Measurements from ENCODE around the gene FBXL7. TPM values are rescaled to one million over a fixed set of nuclear protein-coding genes. Genes with fewer than 3 reads are reported as not detected.

FBXL7 gene
- total and polyA plus RNA-seq, 2 experiments from 2014 or later: 4.5 to 15.2 TPM

DNA sequence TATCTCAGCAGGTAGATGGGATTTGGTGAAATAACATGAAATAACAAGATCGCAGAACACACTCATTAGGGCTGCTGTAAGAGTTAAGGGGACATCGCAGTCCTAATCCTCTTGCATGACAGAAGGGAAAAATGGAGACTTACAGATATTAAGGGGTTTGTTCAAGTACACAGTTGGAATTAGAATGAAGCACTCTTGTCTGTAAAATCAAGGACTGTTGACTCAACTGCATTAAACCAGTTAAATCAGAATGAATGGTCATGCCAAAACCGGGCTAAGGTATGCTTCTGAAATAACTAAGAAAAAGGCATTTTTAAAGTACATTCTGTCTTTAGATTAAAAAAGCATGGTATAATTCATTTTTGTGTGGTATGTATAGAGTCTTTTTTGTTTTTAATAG lies 95.9 kb downstream of the FBXL7 start (continued):
- TF ChIP-seq, protein P1, sequence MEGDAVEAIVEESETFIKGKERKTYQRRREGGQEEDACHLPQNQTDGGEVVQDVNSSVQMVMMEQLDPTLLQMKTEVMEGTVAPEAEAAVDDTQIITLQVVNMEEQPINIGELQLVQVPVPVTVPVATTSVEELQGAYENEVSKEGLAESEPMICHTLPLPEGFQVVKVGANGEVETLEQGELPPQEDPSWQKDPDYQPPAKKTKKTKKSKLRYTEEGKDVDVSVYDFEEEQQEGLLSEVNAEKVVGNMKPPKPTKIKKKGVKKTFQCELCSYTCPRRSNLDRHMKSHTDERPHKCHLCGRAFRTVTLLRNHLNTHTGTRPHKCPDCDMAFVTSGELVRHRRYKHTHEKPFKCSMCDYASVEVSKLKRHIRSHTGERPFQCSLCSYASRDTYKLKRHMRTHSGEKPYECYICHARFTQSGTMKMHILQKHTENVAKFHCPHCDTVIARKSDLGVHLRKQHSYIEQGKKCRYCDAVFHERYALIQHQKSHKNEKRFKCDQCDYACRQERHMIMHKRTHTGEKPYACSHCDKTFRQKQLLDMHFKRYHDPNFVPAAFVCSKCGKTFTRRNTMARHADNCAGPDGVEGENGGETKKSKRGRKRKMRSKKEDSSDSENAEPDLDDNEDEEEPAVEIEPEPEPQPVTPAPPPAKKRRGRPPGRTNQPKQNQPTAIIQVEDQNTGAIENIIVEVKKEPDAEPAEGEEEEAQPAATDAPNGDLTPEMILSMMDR (conservative IDR thresholded peaks at IDR 0.05; ENCODE audit: low read depth in 2 of 2): no peak
- TF ChIP-seq, protein P2, sequence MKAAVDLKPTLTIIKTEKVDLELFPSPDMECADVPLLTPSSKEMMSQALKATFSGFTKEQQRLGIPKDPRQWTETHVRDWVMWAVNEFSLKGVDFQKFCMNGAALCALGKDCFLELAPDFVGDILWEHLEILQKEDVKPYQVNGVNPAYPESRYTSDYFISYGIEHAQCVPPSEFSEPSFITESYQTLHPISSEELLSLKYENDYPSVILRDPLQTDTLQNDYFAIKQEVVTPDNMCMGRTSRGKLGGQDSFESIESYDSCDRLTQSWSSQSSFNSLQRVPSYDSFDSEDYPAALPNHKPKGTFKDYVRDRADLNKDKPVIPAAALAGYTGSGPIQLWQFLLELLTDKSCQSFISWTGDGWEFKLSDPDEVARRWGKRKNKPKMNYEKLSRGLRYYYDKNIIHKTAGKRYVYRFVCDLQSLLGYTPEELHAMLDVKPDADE (IDR thresholded peaks at IDR 0.05): no peak
- TF ChIP-seq STAT1 (IDR thresholded peaks at IDR 0.05; ENCODE audit: unreplicated experiment) (no peak), ZNF114 (CRISPR knock-in tag; IDR thresholded peaks at IDR 0.05) (no peak), EZH2phosphoT487 (IDR thresholded peaks at IDR 0.05; ENCODE audit: unreplicated experiment) (no peak), JUNB (IDR thresholded peaks at IDR 0.05; ENCODE audit: unreplicated experiment) (no peak), POLR2AphosphoS5 (IDR thresholded peaks at IDR 0.05; ENCODE audit: low read depth) (no peak), ZNF331 (CRISPR knock-in tag; IDR thresholded peaks at IDR 0.05; ENCODE audit: low read depth) (no peak)
- TF ChIP-seq, protein P3, sequence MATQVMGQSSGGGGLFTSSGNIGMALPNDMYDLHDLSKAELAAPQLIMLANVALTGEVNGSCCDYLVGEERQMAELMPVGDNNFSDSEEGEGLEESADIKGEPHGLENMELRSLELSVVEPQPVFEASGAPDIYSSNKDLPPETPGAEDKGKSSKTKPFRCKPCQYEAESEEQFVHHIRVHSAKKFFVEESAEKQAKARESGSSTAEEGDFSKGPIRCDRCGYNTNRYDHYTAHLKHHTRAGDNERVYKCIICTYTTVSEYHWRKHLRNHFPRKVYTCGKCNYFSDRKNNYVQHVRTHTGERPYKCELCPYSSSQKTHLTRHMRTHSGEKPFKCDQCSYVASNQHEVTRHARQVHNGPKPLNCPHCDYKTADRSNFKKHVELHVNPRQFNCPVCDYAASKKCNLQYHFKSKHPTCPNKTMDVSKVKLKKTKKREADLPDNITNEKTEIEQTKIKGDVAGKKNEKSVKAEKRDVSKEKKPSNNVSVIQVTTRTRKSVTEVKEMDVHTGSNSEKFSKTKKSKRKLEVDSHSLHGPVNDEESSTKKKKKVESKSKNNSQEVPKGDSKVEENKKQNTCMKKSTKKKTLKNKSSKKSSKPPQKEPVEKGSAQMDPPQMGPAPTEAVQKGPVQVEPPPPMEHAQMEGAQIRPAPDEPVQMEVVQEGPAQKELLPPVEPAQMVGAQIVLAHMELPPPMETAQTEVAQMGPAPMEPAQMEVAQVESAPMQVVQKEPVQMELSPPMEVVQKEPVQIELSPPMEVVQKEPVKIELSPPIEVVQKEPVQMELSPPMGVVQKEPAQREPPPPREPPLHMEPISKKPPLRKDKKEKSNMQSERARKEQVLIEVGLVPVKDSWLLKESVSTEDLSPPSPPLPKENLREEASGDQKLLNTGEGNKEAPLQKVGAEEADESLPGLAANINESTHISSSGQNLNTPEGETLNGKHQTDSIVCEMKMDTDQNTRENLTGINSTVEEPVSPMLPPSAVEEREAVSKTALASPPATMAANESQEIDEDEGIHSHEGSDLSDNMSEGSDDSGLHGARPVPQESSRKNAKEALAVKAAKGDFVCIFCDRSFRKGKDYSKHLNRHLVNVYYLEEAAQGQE (IDR thresholded peaks at IDR 0.05; ENCODE audit: unreplicated experiment): no peak

DNA sequence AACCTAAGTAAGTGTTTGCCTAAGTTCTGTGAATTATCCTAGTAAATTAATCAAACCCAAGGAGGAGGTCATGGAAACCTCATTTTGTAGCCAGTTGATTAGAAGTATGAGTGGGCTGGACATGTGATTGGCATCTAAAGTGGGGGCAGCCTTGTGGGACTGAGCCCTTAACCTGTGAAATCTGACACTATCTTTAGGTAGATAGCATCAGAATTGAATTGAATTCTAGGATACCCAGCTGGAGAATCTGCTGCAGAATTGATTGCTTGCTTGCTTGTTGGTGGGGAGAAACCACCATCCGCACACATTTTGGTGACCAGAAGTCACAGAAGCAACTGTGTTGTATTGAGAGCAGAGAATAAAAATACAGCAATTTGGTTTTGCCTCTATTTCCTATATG lies 97.0 kb downstream of the FBXL7 start:
- H3K4me3 Mint-ChIP-seq: no peak overlapping the region
- Histone ChIP-seq H3F3A (replicated peaks; ENCODE audit: low read depth) (no peaks in the 10 kb centered on the region), H3K4me1 (ENCODE audit: insufficient read depth) (peaks cover 44% of the 10 kb centered on the region), H3K4me3 (no peak overlapping the region), H2AFZ (no peak overlapping the region), H3K36me3 (ENCODE audit: insufficient read depth) (no peaks in the 10 kb centered on the region), H3K27me3 (ENCODE audit: insufficient read depth) (no peaks in the 10 kb centered on the region), H4K20me1 (replicated peaks; ENCODE audit: insufficient read depth) (no peaks in the 10 kb centered on the region), H3K4me2 (0 out of 2 replicates have a peak overlapping the region, but pooled peaks have one; percentile 13), H3K27ac (ENCODE audit: low read depth) (no peak overlapping the region), H3K79me2 (replicated peaks; ENCODE audit: insufficient read depth) (peaks cover 25% of the 10 kb centered on the region), H3K9me2 (ENCODE audit: insufficient read depth) (0 out of 2 replicates have a peak, but pooled peaks cover 3% of the 10 kb centered on the region)
- no peak overlapping the region; the same call in 1 of the 2 replicates for H3K27ac Mint-ChIP-seq
- H3K36me3 Mint-ChIP-seq (ENCODE audit: low read depth): peaks cover 5% of the 10 kb centered on the region; the same call in 1 of the 3 replicates
- ATAC-seq (no peak), DNase-seq (ENCODE audit: low spot score) (no peak)
- H3K9me3 Mint-ChIP-seq: no peaks in the 10 kb centered on the region
- H3K4me1 Mint-ChIP-seq: peaks cover 35% of the 10 kb centered on the region
- H3K27me3 Mint-ChIP-seq (ENCODE audit: insufficient read depth, low read depth, poor library complexity): peaks cover 2% of the 10 kb centered on the region
- TF ChIP-seq ZNF114 (CRISPR knock-in tag; IDR thresholded peaks at IDR 0.05): no peak
- TF ChIP-seq, protein P4, sequence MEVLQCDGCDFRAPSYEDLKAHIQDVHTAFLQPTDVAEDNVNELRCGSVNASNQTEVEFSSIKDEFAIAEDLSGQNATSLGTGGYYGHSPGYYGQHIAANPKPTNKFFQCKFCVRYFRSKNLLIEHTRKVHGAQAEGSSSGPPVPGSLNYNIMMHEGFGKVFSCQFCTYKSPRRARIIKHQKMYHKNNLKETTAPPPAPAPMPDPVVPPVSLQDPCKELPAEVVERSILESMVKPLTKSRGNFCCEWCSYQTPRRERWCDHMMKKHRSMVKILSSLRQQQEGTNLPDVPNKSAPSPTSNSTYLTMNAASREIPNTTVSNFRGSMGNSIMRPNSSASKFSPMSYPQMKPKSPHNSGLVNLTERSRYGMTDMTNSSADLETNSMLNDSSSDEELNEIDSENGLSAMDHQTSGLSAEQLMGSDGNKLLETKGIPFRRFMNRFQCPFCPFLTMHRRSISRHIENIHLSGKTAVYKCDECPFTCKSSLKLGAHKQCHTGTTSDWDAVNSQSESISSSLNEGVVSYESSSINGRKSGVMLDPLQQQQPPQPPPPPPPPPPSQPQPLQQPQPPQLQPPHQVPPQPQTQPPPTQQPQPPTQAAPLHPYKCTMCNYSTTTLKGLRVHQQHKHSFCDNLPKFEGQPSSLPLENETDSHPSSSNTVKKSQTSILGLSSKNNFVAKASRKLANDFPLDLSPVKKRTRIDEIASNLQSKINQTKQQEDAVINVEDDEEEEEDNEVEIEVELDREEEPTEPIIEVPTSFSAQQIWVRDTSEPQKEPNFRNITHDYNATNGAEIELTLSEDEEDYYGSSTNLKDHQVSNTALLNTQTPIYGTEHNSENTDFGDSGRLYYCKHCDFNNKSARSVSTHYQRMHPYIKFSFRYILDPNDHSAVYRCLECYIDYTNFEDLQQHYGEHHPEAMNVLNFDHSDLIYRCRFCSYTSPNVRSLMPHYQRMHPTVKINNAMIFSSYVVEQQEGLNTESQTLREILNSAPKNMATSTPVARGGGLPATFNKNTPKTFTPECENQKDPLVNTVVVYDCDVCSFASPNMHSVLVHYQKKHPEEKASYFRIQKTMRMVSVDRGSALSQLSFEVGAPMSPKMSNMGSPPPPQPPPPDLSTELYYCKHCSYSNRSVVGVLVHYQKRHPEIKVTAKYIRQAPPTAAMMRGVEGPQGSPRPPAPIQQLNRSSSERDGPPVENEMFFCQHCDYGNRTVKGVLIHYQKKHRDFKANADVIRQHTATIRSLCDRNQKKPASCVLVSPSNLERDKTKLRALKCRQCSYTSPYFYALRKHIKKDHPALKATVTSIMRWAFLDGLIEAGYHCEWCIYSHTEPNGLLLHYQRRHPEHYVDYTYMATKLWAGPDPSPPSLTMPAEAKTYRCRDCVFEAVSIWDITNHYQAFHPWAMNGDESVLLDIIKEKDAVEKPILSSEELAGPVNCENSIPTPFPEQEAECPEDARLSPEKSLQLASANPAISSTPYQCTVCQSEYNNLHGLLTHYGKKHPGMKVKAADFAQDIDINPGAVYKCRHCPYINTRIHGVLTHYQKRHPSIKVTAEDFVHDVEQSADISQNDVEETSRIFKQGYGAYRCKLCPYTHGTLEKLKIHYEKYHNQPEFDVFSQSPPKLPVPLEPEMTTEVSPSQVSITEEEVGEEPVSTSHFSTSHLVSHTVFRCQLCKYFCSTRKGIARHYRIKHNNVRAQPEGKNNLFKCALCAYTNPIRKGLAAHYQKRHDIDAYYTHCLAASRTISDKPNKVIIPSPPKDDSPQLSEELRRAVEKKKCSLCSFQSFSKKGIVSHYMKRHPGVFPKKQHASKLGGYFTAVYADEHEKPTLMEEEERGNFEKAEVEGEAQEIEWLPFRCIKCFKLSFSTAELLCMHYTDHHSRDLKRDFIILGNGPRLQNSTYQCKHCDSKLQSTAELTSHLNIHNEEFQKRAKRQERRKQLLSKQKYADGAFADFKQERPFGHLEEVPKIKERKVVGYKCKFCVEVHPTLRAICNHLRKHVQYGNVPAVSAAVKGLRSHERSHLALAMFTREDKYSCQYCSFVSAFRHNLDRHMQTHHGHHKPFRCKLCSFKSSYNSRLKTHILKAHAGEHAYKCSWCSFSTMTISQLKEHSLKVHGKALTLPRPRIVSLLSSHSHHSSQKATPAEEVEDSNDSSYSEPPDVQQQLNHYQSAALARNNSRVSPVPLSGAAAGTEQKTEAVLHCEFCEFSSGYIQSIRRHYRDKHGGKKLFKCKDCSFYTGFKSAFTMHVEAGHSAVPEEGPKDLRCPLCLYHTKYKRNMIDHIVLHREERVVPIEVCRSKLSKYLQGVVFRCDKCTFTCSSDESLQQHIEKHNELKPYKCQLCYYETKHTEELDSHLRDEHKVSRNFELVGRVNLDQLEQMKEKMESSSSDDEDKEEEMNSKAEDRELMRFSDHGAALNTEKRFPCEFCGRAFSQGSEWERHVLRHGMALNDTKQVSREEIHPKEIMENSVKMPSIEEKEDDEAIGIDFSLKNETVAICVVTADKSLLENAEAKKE (CRISPR knock-in tag; IDR thresholded peaks at IDR 0.05): no peak
